Fibroblast of lung (primary cell): ENCODE data around the gene RPL10A.

Experiments used
- EZH2 ChIP-seq: IDR thresholded peaks from 2 replicates; pipeline ENCODE4 v1.5.1; 2012; ENCODE audit warnings: low read length, control low read depth, mild to moderate bottlenecking; ENCODE audit errors: missing control alignments
- TF ChIP-seq, protein P1 (sequence below), 2 donors: IDR thresholded peaks in 1 of 2; conservative IDR thresholded peaks in 1 of 2; 1 replicate in 1 of 2; 2 replicates in 1 of 2; pipeline ENCODE4 v1.5.1; 2011 to 2012; ENCODE audit warnings: low read length in 2 of 2, control low read depth in 1 of 2, inconsistent platforms in 1 of 2, low read depth in 1 of 2, mild to moderate bottlenecking in 1 of 2

DNA sequence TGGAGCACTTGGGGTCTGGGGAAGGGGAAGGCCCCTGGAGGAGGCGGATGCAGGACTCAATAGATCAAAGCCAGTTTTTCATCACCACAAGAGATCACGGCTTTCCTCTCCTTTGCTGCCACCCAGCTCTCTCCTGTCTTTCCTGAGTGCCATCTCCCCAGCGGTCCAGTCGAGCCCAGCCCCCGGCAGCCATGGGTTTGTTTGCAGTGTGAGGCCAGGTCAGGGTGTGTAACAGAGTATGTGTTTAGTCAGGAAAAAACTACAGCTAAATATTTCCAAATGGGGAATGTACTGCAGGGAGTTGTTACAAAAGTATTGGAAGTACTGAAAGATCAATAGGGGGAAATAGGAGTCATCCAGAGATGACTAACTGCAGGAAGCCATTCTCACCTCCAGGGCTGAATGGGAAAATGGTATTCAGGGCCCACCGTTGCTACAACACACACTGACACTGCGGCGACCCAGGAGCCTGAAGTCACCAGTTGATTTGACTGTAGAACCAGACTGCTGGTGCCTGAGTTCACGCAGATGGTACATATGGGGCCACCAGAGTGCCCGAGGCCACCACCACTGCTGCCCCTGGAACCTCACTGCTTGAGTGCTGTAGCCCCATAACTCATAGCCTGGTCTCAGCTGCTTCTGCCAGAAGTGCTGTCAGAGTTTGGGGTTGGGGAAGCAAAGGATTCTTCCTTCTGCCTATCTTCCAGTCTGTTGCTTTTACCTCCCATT lies 39.6 kb upstream of the RPL10A start:
- TF ChIP-seq, protein P1, sequence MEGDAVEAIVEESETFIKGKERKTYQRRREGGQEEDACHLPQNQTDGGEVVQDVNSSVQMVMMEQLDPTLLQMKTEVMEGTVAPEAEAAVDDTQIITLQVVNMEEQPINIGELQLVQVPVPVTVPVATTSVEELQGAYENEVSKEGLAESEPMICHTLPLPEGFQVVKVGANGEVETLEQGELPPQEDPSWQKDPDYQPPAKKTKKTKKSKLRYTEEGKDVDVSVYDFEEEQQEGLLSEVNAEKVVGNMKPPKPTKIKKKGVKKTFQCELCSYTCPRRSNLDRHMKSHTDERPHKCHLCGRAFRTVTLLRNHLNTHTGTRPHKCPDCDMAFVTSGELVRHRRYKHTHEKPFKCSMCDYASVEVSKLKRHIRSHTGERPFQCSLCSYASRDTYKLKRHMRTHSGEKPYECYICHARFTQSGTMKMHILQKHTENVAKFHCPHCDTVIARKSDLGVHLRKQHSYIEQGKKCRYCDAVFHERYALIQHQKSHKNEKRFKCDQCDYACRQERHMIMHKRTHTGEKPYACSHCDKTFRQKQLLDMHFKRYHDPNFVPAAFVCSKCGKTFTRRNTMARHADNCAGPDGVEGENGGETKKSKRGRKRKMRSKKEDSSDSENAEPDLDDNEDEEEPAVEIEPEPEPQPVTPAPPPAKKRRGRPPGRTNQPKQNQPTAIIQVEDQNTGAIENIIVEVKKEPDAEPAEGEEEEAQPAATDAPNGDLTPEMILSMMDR (conservative IDR thresholded peaks at IDR 0.05 in 1 of 2, IDR thresholded peaks at IDR 0.05 in 1 of 2; ENCODE audit: low read depth in 1 of 2, low read length in 2 of 2) = no peak
- no peak for TF ChIP-seq EZH2
